Lower leg skin (tissue), 3 donors: ENCODE measurements around the gene LCLAT1.

Experiments used
- POLR2A ChIP-seq, 2 donors: fragments of 450-650 bp; IDR thresholded peaks; one replicate each; pipeline ENCODE4 v1.6.1; 2016 to 2017; ENCODE audit warnings: antibody characterized with exemption in 2 of 2, mild to moderate bottlenecking in 1 of 2, moderate library complexity in 1 of 2
- TF ChIP-seq, protein P1 (sequence below), 3 donors: fragments of 450-650 bp; IDR thresholded peaks; one replicate each; pipeline ENCODE4 v1.5.1; 2016; ENCODE audit warnings: antibody characterized with exemption in 3 of 3, mild to moderate bottlenecking in 3 of 3, moderate library complexity in 2 of 3

DNA sequence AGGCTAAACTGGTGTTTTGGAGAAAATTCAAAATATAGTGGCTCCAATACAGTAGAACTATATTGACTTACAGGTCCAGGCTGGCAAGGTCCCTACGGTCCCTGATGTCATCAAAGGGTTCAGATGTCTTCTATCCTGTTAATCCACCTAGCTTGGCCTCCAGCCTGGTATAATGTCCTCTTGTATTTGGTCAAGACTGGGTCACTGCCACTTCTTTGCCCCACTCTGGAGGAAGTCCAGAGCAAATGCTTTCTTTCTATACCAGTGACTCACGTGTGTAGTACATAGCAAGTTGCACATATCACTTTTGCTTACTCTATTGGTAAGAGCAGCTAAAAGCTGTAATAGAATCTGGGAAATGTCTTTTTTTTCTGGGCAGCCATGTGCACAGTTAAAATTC lies 80.8 kb downstream of the LCLAT1 start:
- TF ChIP-seq, protein P1, sequence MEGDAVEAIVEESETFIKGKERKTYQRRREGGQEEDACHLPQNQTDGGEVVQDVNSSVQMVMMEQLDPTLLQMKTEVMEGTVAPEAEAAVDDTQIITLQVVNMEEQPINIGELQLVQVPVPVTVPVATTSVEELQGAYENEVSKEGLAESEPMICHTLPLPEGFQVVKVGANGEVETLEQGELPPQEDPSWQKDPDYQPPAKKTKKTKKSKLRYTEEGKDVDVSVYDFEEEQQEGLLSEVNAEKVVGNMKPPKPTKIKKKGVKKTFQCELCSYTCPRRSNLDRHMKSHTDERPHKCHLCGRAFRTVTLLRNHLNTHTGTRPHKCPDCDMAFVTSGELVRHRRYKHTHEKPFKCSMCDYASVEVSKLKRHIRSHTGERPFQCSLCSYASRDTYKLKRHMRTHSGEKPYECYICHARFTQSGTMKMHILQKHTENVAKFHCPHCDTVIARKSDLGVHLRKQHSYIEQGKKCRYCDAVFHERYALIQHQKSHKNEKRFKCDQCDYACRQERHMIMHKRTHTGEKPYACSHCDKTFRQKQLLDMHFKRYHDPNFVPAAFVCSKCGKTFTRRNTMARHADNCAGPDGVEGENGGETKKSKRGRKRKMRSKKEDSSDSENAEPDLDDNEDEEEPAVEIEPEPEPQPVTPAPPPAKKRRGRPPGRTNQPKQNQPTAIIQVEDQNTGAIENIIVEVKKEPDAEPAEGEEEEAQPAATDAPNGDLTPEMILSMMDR (IDR thresholded peaks at IDR 0.05): no peak
- TF ChIP-seq POLR2A (IDR thresholded peaks at IDR 0.05): no peak
